Neural progenitor cell (in vitro differentiated cells): Measurements from ENCODE around the gene XPNPEP2. TPM values are rescaled to one million over a fixed set of nuclear protein-coding genes. Genes with fewer than 3 reads are reported as not detected.

ENCODE experiments used
- DNase-seq: peaks from one replicate; pipeline ENCODE4 v3.0.0-alpha.2; 2016; ENCODE audit warnings: low spot score
- H2AFZ ChIP-seq: fragments of 200-600 bp; sonication (generic); replicated peaks from 2 replicates; pipeline ENCODE4 v1.6.1; 2016; ENCODE audit warnings: antibody characterized with exemption
- H3F3A ChIP-seq: fragments of 200-600 bp; sonication (generic); 2 replicates; pipeline ENCODE4 v1.6.1; 2016; ENCODE audit warnings: antibody characterized with exemption, low read depth
- H3K27ac ChIP-seq: fragments of 200-600 bp; sonication (generic); 2 replicates; pipeline ENCODE4 v1.5.1; 2016; ENCODE audit warnings: mild to moderate bottlenecking
- H3K27me3 ChIP-seq: fragments of 200-600 bp; sonication (generic); 2 replicates; pipeline ENCODE4 v1.6.1; 2016; ENCODE audit warnings: mild to moderate bottlenecking, moderate library complexity
- H3K36me3 ChIP-seq: fragments of 200-600 bp; sonication (generic); 2 replicates; pipeline ENCODE4 v1.5.1; 2016
- H3K4me1 ChIP-seq: fragments of 200-600 bp; sonication (generic); 2 replicates; pipeline ENCODE4 v1.6.1; 2016; ENCODE audit warnings: mixed run types
- H3K4me2 ChIP-seq: fragments of 200-600 bp; sonication (generic); 2 replicates; pipeline ENCODE4 v1.6.1; 2016
- H3K4me3 ChIP-seq: fragments of 200-600 bp; sonication (generic); 2 replicates; pipeline ENCODE4 v1.5.1; 2016
- H3K79me2 ChIP-seq: fragments of 200-600 bp; sonication (generic); 2 replicates; pipeline ENCODE4 v1.6.1; 2016; ENCODE audit warnings: low read depth
- H3K9ac ChIP-seq: fragments of 200-600 bp; sonication (generic); 2 replicates; pipeline ENCODE4 v1.6.1; 2016
- H3K9me3 ChIP-seq: fragments of 200-600 bp; sonication (generic); 2 replicates; pipeline ENCODE4 v1.5.1; 2016; ENCODE audit warnings: low read depth
- H4K20me1 ChIP-seq: fragments of 200-600 bp; sonication (generic); 2 replicates; pipeline ENCODE4 v1.6.1; 2016; ENCODE audit warnings: low read depth
- H3K27ac Mint-ChIP-seq: 3 replicates; pipeline ENCODE4 v1.8.0; 2021; ENCODE audit warnings: mixed read lengths
- H3K27me3 Mint-ChIP-seq: 2 replicates; pipeline ENCODE4 v1.8.0; 2022; ENCODE audit warnings: low read depth, mild to moderate bottlenecking, inconsistent platforms, moderate library complexity, mixed read lengths; ENCODE audit not compliant: insufficient read depth
- H3K36me3 Mint-ChIP-seq: 3 replicates; pipeline ENCODE4 v1.8.0; 2021; ENCODE audit warnings: mixed read lengths
- H3K4me1 Mint-ChIP-seq: 3 replicates; pipeline ENCODE4 v1.8.0; 2021; ENCODE audit warnings: mixed read lengths
- H3K4me3 Mint-ChIP-seq: 3 replicates; pipeline ENCODE4 v1.8.0; 2021; ENCODE audit warnings: mild to moderate bottlenecking, moderate library complexity, mixed read lengths
- H3K9me3 Mint-ChIP-seq: 3 replicates; pipeline ENCODE4 v1.8.0; 2020; ENCODE audit warnings: mixed read lengths
- CTCF ChIP-seq: fragments of 200-600 bp; sonication (generic); IDR thresholded peaks from 2 replicates; pipeline ENCODE4 v1.5.1; 2017; ENCODE audit warnings: antibody characterized with exemption, mild to moderate bottlenecking
- EZH2 ChIP-seq: fragments of 200-600 bp; sonication (generic); IDR thresholded peaks from 2 replicates; pipeline ENCODE4 v1.6.1; 2017; ENCODE audit warnings: antibody characterized with exemption, mild to moderate bottlenecking, moderate library complexity
- EZH2phosphoT487 ChIP-seq: fragments of 200-600 bp; sonication (generic); IDR thresholded peaks from 2 replicates; pipeline ENCODE4 v1.6.1; 2017; ENCODE audit warnings: antibody characterized with exemption
- total RNA-seq: library from RNA; depleted of rRNA; stranded (reverse); fragments of >200 nt; gene quantifications from 2 replicates; pipeline ENCODE4 v1.2.3, GENCODE V29; 2015; ENCODE audit warnings: low replicate concordance

The XPNPEP2 gene
- total RNA-seq, 1 donor from 2014 or later: 1.7 TPM

DNA sequence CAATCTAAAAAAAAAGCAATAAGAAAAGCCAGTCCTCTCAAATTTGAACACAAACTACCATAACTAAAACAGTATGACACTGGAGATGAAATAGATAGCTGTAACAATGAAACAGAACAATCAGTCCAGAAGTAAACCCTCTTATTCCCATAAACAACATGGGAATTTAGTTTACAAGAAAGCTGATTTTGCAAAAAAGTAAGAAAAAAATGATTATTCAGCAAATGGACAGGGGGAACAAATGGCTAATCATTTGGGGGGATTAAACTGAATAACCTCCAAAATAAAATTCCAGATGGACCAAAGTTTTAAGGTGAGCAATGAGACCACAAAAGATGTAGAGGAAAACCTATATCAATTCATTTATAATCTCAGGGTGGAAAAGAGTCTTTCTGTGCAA is 24.9 kb downstream of the XPNPEP2 start:
- Histone ChIP-seq H3K27me3 (no peaks in the 10 kb centered on the region), H3K4me2 (no peak overlapping the region), H3K4me3 (no peak overlapping the region), H3K4me1 (no peaks in the 10 kb centered on the region), H3K9me3 (no peaks in the 10 kb centered on the region), H3F3A (no peaks in the 10 kb centered on the region), H3K9ac (no peak overlapping the region), H3K79me2 (no peaks in the 10 kb centered on the region), H3K36me3 (no peaks in the 10 kb centered on the region), H2AFZ (no peak overlapping the region), H4K20me1 (no peaks in the 10 kb centered on the region), H3K27ac (no peak overlapping the region)
- Mint-ChIP-seq H3K27me3 (peaks cover 4% of the 10 kb centered on the region), H3K4me3 (no peak overlapping the region), H3K9me3 (peaks cover 2% of the 10 kb centered on the region), H3K36me3 (no peaks in the 10 kb centered on the region), H3K4me1 (peaks cover 13% of the 10 kb centered on the region), H3K27ac (no peak overlapping the region)
- no peak for DNase-seq
- no peak for TF ChIP-seq CTCF

GRCh38 chrX:129768186-129768585 is 29.4 kb downstream of the XPNPEP2 start:
- no peaks in the 10 kb centered on the region for H3K4me1 ChIP-seq
- Mint-ChIP-seq H3K4me3 (no peak overlapping the region), H3K4me1 (peaks cover 4% of the 10 kb centered on the region), H3K27ac (peak overlapping the region; percentile 63), H3K27me3 (peaks cover 3% of the 10 kb centered on the region), H3K36me3 (no peaks in the 10 kb centered on the region), H3K9me3 (peaks cover 2% of the 10 kb centered on the region)
- no peaks in the 10 kb centered on the region for H3K27me3 ChIP-seq
- DNase-seq: no peak
- TF ChIP-seq CTCF: no peak
- TF ChIP-seq EZH2phosphoT487: no peak
- no peak for TF ChIP-seq EZH2
- no peaks in the 10 kb centered on the region for H3K79me2 ChIP-seq
- H2AFZ ChIP-seq: no peak overlapping the region
- no peak overlapping the region for H3K9ac ChIP-seq
- H4K20me1 ChIP-seq: no peaks in the 10 kb centered on the region
- H3F3A ChIP-seq: no peaks in the 10 kb centered on the region
- no peaks in the 10 kb centered on the region for H3K9me3 ChIP-seq
- H3K4me2 ChIP-seq: no peak overlapping the region
- H3K27ac ChIP-seq: no peak overlapping the region
- H3K36me3 ChIP-seq: no peaks in the 10 kb centered on the region
- no peak overlapping the region for H3K4me3 ChIP-seq

- Histone ChIP-seq H3K36me3 (no peaks in the 10 kb centered on the region), H3K9me3 (no peaks in the 10 kb centered on the region), H3K9ac (no peak overlapping the region), H3K4me2 (no peak overlapping the region), H2AFZ (no peak overlapping the region), H3K27ac (no peak overlapping the region), H3K4me1 (no peaks in the 10 kb centered on the region), H3K79me2 (no peaks in the 10 kb centered on the region), H3K27me3 (no peaks in the 10 kb centered on the region), H3K4me3 (no peak overlapping the region), H3F3A (no peaks in the 10 kb centered on the region), H4K20me1 (no peaks in the 10 kb centered on the region)
- TF ChIP-seq EZH2 (no peak), EZH2phosphoT487 (no peak), CTCF (no peak)
- H3K4me1 Mint-ChIP-seq: peaks cover 7% of the 10 kb centered on the region
- H3K27ac Mint-ChIP-seq: peak overlapping the region; percentile 63
- no peaks in the 10 kb centered on the region for H3K36me3 Mint-ChIP-seq
- DNase-seq: no peak
- no peak overlapping the region for H3K4me3 Mint-ChIP-seq
- H3K27me3 Mint-ChIP-seq: peaks cover 3% of the 10 kb centered on the region
- H3K9me3 Mint-ChIP-seq: peaks cover 2% of the 10 kb centered on the region
These were observed 30.0 kb downstream of the XPNPEP2 start for GRCh38 chrX:129768586-129769466.
